Keratinocyte (primary cell): Measurements from ENCODE around the gene SEL1L. TPM values are rescaled to one million over a fixed set of nuclear protein-coding genes. Genes with fewer than 3 reads are reported as not detected.
A peak's percentile ranks its signal among the peaks of the same experiment; 100 is the strongest.

Source experiments
- DNase-seq: peaks from one replicate; pipeline ENCODE4 v3.0.0-alpha.2; 2011; ENCODE audit warnings: low read depth, missing footprints, low spot score
- FAIRE-seq: peaks from 2 replicates; lab custom pipeline; 2011; peaks lifted over from hg19 to GRCh38; lab: Jason Lieb, UNC
- H2AFZ ChIP-seq: 2 replicates; pipeline ENCODE4 v1.6.0; 2012; ENCODE audit warnings: low read length, control low read depth, inconsistent platforms; ENCODE audit not compliant: control insufficient read depth
- H3K27ac ChIP-seq: 2 replicates; pipeline ENCODE4 v1.5.1; 2011; ENCODE audit warnings: low read length; ENCODE audit not compliant: control insufficient read depth, insufficient read depth
- H3K27me3 ChIP-seq: 3 replicates; pipeline ENCODE4 v1.6.0; 2011; ENCODE audit warnings: low read length; ENCODE audit not compliant: control insufficient read depth, insufficient read depth; ENCODE audit errors: extremely low read depth
- H3K36me3 ChIP-seq, 2 experiments: 2 replicates in 1 of 2; 3 replicates in 1 of 2; pipeline ENCODE4 v1.5.1; 2011; ENCODE audit warnings: low read length in 2 of 2, mild to moderate bottlenecking in 1 of 2; ENCODE audit not compliant: control insufficient read depth in 2 of 2, insufficient read depth in 2 of 2; ENCODE audit errors: extremely low read depth in 1 of 2
- H3K4me1 ChIP-seq: 3 replicates; pipeline ENCODE4 v1.5.1; 2011; ENCODE audit warnings: low read length; ENCODE audit not compliant: control insufficient read depth, insufficient read depth; ENCODE audit errors: extremely low read depth
- H3K4me2 ChIP-seq: 3 replicates; pipeline ENCODE4 v1.6.0; 2011; ENCODE audit warnings: low read depth, low read length; ENCODE audit not compliant: control insufficient read depth, insufficient read depth; ENCODE audit errors: extremely low read depth
- H3K4me3 ChIP-seq, 3 experiments: fragments of 200-600 bp in 1 of 3; sonication (generic) in 1 of 3; 2 replicates in 2 of 3; 3 replicates in 1 of 3; pipeline ENCODE4 v1.5.1; 2011 to 2016; ENCODE audit warnings: low read length in 3 of 3, mild to moderate bottlenecking in 3 of 3, control low read depth in 2 of 3, inconsistent platforms in 1 of 3, low read depth in 1 of 3, mixed read lengths in 1 of 3, mixed run types in 1 of 3, moderate library complexity in 1 of 3; ENCODE audit not compliant: control insufficient read depth in 2 of 3, insufficient read depth in 2 of 3; ENCODE audit errors: extremely low read depth in 1 of 3
- H3K79me2 ChIP-seq: 2 replicates; pipeline ENCODE4 v1.6.0; 2012; ENCODE audit warnings: low read length; ENCODE audit not compliant: control insufficient read depth, insufficient read depth
- H3K9ac ChIP-seq: 3 replicates; pipeline ENCODE4 v1.6.0; 2011; ENCODE audit warnings: low read length; ENCODE audit not compliant: control insufficient read depth, insufficient read depth; ENCODE audit errors: extremely low read depth
- H3K9me1 ChIP-seq: 3 replicates; pipeline ENCODE4 v1.6.0; 2011; ENCODE audit warnings: low read length; ENCODE audit not compliant: control insufficient read depth, insufficient read depth; ENCODE audit errors: extremely low read depth
- H3K9me3 ChIP-seq: 2 replicates; pipeline ENCODE4 v1.5.1; 2012; ENCODE audit warnings: low read depth, low read length; ENCODE audit not compliant: control insufficient read depth
- H4K20me1 ChIP-seq: 3 replicates; pipeline ENCODE4 v1.6.0; 2011; ENCODE audit warnings: low read length; ENCODE audit not compliant: control insufficient read depth, insufficient read depth; ENCODE audit errors: extremely low read depth
- CTCF ChIP-seq, 3 experiments: IDR thresholded peaks in 1 of 3; conservative IDR thresholded peaks in 1 of 3; optimal IDR thresholded peaks in 1 of 3; 2 replicates in 2 of 3; 3 replicates in 1 of 3; pipeline versions ENCODE3 to v1.5.1; 2011; ENCODE audit warnings: low read length in 3 of 3, mild to moderate bottlenecking in 3 of 3, moderate library complexity in 2 of 3, control low read depth in 1 of 3, inconsistent platforms in 1 of 3; ENCODE audit not compliant: insufficient read depth in 2 of 3; ENCODE audit errors: extremely low read depth in 1 of 3
- EZH2 ChIP-seq: IDR thresholded peaks from one replicate; pipeline ENCODE4 v1.6.1; 2012; ENCODE audit warnings: inconsistent platforms, mild to moderate bottlenecking, low read length, moderate library complexity
- dilution Hi-C: fragments of 300-500 bp; cut with MboI; formaldehyde crosslinking; loops from one replicate; pipeline ENCODE4 v1.7.0; 2020; ENCODE audit warnings: low sequenced_read_pairs; ENCODE audit not compliant: extremely low pct_ligation_motif_present
- polyA plus RNA-seq, 5 experiments: library from polyadenylated mRNA; depleted of rRNA in 3 of 5; stranded (reverse) in 3 of 5; stranded (forward) in 1 of 5; unstranded in 1 of 5; fragments of >200 nt; gene quantifications; 1 replicate in 1 of 5; 2 replicates in 3 of 5; 3 replicates in 1 of 5; pipeline versions ENCODE4 v1.2.1 to v1.2.3, GENCODE V29; 2011 to 2012; ENCODE audit warnings: missing spikeins in 2 of 5, low read depth in 1 of 5, low replicate concordance in 1 of 5

SEL1L gene
- polyA plus RNA-seq, 1 donor (not counting 4 experiments of a cell fraction or from before 2014, with no cell fraction given): 19.7 TPM

- Histone ChIP-seq H3K79me2 (peaks cover 29% of the 10 kb centered on the region), H3K4me2 (no peak overlapping the region), H3K4me3 (no peak overlapping the region), H2AFZ (peak overlapping the region; percentile 54), H4K20me1 (no peaks in the 10 kb centered on the region), H3K9me3 (no peaks in the 10 kb centered on the region), H3K4me1 (peaks cover 30% of the 10 kb centered on the region), H3K27me3 (no peaks in the 10 kb centered on the region), H3K9ac (no peak overlapping the region), H3K9me1 (no peaks in the 10 kb centered on the region), H3K36me3 (no peaks in the 10 kb centered on the region), H3K27ac (no peak overlapping the region)
- TF ChIP-seq EZH2: no peak
- no peak for TF ChIP-seq CTCF (optimal IDR thresholded peaks at IDR 0.05 in 1 of 3, IDR thresholded peaks at IDR 0.05 in 1 of 3, conservative IDR thresholded peaks at IDR 0.05 in 1 of 3; ENCODE audit: extremely low read depth in 1 of 3, insufficient read depth in 2 of 3, low read length in 3 of 3)
- dilution Hi-C loops: no loop called here
- no peak for DNase-seq
- no peak for FAIRE-seq
Measured at GRCh38 chr14:81535396-81536164, 1.9 kb upstream of the SEL1L start.

- Histone ChIP-seq H3K9me1 (no peaks in the 10 kb centered on the region), H4K20me1 (no peaks in the 10 kb centered on the region), H3K79me2 (peaks cover 35% of the 10 kb centered on the region), H3K27ac (no peak overlapping the region), H3K9ac (no peak overlapping the region), H3K4me1 (peaks cover 37% of the 10 kb centered on the region), H3K27me3 (no peaks in the 10 kb centered on the region), H3K9me3 (no peaks in the 10 kb centered on the region), H3K4me2 (peak overlapping the region; percentile 65), H3K4me3 (peak overlapping the region in 1 of 3 experiments; percentile 35), H2AFZ (peak overlapping the region; percentile 17), H3K36me3 (no peaks in the 10 kb centered on the region)
- no peak for DNase-seq
- no peak for FAIRE-seq
- dilution Hi-C loops: no loop called here
- TF ChIP-seq EZH2: no peak
- TF ChIP-seq CTCF (optimal IDR thresholded peaks at IDR 0.05 in 1 of 3, IDR thresholded peaks at IDR 0.05 in 1 of 3, conservative IDR thresholded peaks at IDR 0.05 in 1 of 3; ENCODE audit: extremely low read depth in 1 of 3, insufficient read depth in 2 of 3, low read length in 3 of 3): no peak
Measured at GRCh38 chr14:81534510-81535074, 939 bp upstream of the SEL1L start.
